Measurements from ENCODE around the gene IRF2BP1. TPM values are rescaled to one million over a fixed set of nuclear protein-coding genes. Genes with fewer than 3 reads are reported as not detected.
"Not testable (repeated sequence)": the region's sequence is repeated elsewhere in the genome, so short reads cannot be mapped to it uniquely, and the experiment has no call there.

The IRF2BP1 gene
- total RNA-seq, 4 donors from 2014 or later = 17.1 to 40.6 (median 28.6) TPM

- peaks cover 7 to 16% of the 10 kb centered on the region in 2 donors for H3K4me1 ChIP-seq
- in situ Hi-C loops (cut with MboI; ENCODE audit: low sequenced_read_pairs in 4 of 4) = no loop called here
- peaks cover 0 to 30% of the 10 kb centered on the region in 2 donors for H3K36me3 ChIP-seq
- peak overlapping the region in 1 of 4 donors; percentile 85 for H3K27ac ChIP-seq
- no peak for TF ChIP-seq CTCF (IDR thresholded peaks at IDR 0.05 in 4 of 5, conservative IDR thresholded peaks at IDR 0.05 in 1 of 5)
- TF ChIP-seq POLR2A (IDR thresholded peaks at IDR 0.05) = no peak
- H3K27me3 ChIP-seq = no peaks in the 10 kb centered on the region
- intact Hi-C loops (cut with DNase I; ENCODE audit: low total_unique reads) = loop anchor here (10.0 kb wide), 1 partner anchor 1584 kb away; the partner anchor contains the start of gene KPTN
- no peak for ATAC-seq
- no peaks in the 10 kb centered on the region for H3K9me3 ChIP-seq
- DNase-seq = no peak
- peak overlapping the region; percentile 73 to 87 (median 79) for H3K4me3 ChIP-seq
Observed at GRCh38 chr19:45900738-45901431, 14.9 kb upstream of the IRF2BP1 start.

- DNase-seq (no peak), ATAC-seq (no peak)
- TF ChIP-seq POLR2A (IDR thresholded peaks at IDR 0.05) (no peak), CTCF (IDR thresholded peaks at IDR 0.05 in 4 of 5, conservative IDR thresholded peaks at IDR 0.05 in 1 of 5) (no peak)
- Histone ChIP-seq H3K36me3 (peaks cover 0 to 33% of the 10 kb centered on the region in 2 donors), H3K9me3 (no peaks in the 10 kb centered on the region), H3K4me1 (peaks cover 7 to 16% of the 10 kb centered on the region in 2 donors), H3K4me3 (no peak overlapping the region), H3K27me3 (no peaks in the 10 kb centered on the region), H3K27ac (no peak overlapping the region)
- in situ Hi-C loops (cut with MboI; ENCODE audit: low sequenced_read_pairs in 4 of 4) = no loop called here
- intact Hi-C loops (cut with DNase I; ENCODE audit: low total_unique reads) = loop anchor here (10.0 kb wide), 1 partner anchor 1585 kb away; the partner anchor contains the start of gene KPTN
Observed at GRCh38 chr19:45899919-45900589, 14.1 kb upstream of the IRF2BP1 start.

- TF ChIP-seq POLR2A (IDR thresholded peaks at IDR 0.05) (no peak), CTCF (IDR thresholded peaks at IDR 0.05 in 4 of 5, conservative IDR thresholded peaks at IDR 0.05 in 1 of 5) (no peak)
- H3K36me3 ChIP-seq = peaks cover 0 to 33% of the 10 kb centered on the region in 2 donors
- H3K4me1 ChIP-seq = peaks cover 7 to 16% of the 10 kb centered on the region in 2 donors
- H3K4me3 ChIP-seq = no peak overlapping the region
- in situ Hi-C loops (cut with MboI; ENCODE audit: low sequenced_read_pairs in 4 of 4) = no loop called here
- ATAC-seq (no peak), DNase-seq (no peak)
- no peaks in the 10 kb centered on the region for H3K27me3 ChIP-seq
- intact Hi-C loops (cut with DNase I; ENCODE audit: low total_unique reads) = no loop called here
- no peaks in the 10 kb centered on the region for H3K9me3 ChIP-seq
- no peak overlapping the region for H3K27ac ChIP-seq
Observed at GRCh38 chr19:45899253-45899652, 13.3 kb upstream of the IRF2BP1 start.

GRCh38 chr19:45897261-45897812 is 11.4 kb upstream of the IRF2BP1 start:
- Histone ChIP-seq H3K4me1 (peaks cover 7 to 11% of the 10 kb centered on the region in 2 donors), H3K27me3 (no peaks in the 10 kb centered on the region), H3K36me3 (peaks cover 0 to 33% of the 10 kb centered on the region in 2 donors), H3K9me3 (no peaks in the 10 kb centered on the region), H3K4me3 (no peak overlapping the region), H3K27ac (no peak overlapping the region)
- no peak for DNase-seq
- in situ Hi-C loops (cut with MboI; ENCODE audit: low sequenced_read_pairs in 4 of 4) (no loop called here), intact Hi-C loops (cut with DNase I; ENCODE audit: low total_unique reads) (no loop called here)
- ATAC-seq = no peak
- TF ChIP-seq POLR2A (IDR thresholded peaks at IDR 0.05) (no peak), CTCF (IDR thresholded peaks at IDR 0.05 in 4 of 5, conservative IDR thresholded peaks at IDR 0.05 in 1 of 5) (no peak)

GRCh38 chr19:45895983-45896599 is 10.2 kb upstream of the IRF2BP1 start:
- H3K4me3 ChIP-seq; H3K9me3 ChIP-seq; DNase-seq; H3K27me3 ChIP-seq; intact Hi-C loops (cut with DNase I; ENCODE audit: low total_unique reads); ATAC-seq; in situ Hi-C loops (cut with MboI; ENCODE audit: low sequenced_read_pairs in 4 of 4); H3K27ac ChIP-seq; H3K4me1 ChIP-seq: not testable (repeated sequence)
- H3K36me3 ChIP-seq = peaks cover 0 to 33% of the 10 kb centered on the region in 2 donors
